Measurements from ENCODE around the gene PNPLA3.

DNA sequence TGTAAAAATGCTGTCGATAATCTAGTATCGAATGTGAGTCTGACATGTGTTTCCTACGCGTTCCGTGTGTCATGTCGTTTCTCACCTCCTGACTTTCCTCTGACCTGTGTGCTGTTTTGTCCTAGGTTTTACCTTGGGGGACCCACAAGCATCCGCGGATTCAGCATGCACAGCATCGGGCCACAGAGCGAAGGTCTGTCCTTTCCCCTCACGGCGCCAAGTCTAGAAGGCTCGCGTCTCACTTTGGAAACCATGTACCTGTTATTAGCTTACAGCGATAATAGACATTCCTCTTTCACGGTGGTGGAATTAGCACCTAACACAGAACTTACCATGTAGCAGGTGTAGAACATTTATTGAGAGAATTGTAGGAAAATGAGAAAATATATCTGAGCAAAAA, 60.2 kb downstream of the PNPLA3 start:
- TF ChIP-seq, protein P1, sequence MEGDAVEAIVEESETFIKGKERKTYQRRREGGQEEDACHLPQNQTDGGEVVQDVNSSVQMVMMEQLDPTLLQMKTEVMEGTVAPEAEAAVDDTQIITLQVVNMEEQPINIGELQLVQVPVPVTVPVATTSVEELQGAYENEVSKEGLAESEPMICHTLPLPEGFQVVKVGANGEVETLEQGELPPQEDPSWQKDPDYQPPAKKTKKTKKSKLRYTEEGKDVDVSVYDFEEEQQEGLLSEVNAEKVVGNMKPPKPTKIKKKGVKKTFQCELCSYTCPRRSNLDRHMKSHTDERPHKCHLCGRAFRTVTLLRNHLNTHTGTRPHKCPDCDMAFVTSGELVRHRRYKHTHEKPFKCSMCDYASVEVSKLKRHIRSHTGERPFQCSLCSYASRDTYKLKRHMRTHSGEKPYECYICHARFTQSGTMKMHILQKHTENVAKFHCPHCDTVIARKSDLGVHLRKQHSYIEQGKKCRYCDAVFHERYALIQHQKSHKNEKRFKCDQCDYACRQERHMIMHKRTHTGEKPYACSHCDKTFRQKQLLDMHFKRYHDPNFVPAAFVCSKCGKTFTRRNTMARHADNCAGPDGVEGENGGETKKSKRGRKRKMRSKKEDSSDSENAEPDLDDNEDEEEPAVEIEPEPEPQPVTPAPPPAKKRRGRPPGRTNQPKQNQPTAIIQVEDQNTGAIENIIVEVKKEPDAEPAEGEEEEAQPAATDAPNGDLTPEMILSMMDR (IDR thresholded peaks at IDR 0.05) = no peak
- no peak for TF ChIP-seq POLR2A (IDR thresholded peaks at IDR 0.05)

Data from heart left ventricle (tissue), 13 donors.